Measurements from ENCODE around the gene PARD3B. TPM values are rescaled to one million over a fixed set of nuclear protein-coding genes. Genes with fewer than 3 reads are reported as not detected.

PARD3B gene
- total RNA-seq, 1 donor from 2014 or later = 29.7 TPM

DNA sequence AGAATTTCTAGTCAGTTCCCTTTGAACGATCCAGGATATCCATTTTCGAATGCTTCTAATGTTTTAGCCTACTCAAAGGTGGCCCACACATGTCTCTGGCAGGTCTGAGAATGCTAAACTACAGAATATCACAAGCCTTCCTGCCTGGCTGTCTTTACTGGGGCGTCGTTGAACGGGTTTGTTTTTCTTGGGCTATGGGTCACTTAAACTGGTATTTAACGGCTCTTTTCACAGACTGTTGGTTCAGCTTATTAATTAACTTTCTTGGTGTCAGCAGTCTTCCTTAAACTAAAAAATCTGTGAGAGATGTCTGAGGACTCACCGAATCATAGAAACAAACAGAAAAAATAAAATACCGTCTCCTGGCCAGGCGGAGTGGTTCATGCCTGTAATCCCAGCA lies 573.9 kb downstream of the PARD3B start:
- Mint-ChIP-seq H3K4me1 (ENCODE audit: low read depth) (peaks cover 3% of the 10 kb centered on the region), H3K27ac (no peak overlapping the region), H3K9me3 (ENCODE audit: low read depth) (no peaks in the 10 kb centered on the region), H3K27me3 (no peaks in the 10 kb centered on the region), H3K4me3 (ENCODE audit: low read depth) (no peak overlapping the region), H3K36me3 (ENCODE audit: insufficient read depth) (peaks cover 9% of the 10 kb centered on the region)
- TF ChIP-seq, protein P1, sequence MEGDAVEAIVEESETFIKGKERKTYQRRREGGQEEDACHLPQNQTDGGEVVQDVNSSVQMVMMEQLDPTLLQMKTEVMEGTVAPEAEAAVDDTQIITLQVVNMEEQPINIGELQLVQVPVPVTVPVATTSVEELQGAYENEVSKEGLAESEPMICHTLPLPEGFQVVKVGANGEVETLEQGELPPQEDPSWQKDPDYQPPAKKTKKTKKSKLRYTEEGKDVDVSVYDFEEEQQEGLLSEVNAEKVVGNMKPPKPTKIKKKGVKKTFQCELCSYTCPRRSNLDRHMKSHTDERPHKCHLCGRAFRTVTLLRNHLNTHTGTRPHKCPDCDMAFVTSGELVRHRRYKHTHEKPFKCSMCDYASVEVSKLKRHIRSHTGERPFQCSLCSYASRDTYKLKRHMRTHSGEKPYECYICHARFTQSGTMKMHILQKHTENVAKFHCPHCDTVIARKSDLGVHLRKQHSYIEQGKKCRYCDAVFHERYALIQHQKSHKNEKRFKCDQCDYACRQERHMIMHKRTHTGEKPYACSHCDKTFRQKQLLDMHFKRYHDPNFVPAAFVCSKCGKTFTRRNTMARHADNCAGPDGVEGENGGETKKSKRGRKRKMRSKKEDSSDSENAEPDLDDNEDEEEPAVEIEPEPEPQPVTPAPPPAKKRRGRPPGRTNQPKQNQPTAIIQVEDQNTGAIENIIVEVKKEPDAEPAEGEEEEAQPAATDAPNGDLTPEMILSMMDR (IDR thresholded peaks at IDR 0.05; ENCODE audit: unreplicated experiment) = no peak
- no peak for DNase-seq (ENCODE audit: low spot score, unreplicated experiment)

DNA sequence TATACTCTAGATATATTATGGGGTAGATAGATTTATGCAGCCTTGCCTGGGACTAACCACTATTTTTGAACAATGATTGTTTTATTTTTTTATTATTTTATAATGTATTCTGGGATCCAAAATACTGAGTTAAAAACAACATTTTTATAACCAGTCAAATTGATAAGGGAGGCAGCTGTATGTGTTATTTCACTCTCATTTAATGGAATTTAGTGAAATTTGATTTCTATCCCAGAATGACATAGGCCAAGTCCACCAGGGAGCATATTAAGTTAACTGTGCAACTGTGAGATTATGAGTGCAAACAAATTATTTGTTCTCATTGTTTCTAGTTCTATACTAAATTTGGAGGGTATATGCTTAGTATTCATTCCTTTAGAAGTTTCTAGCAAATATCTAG lies 583.5 kb downstream of the PARD3B start:
- no peak overlapping the region for H3K27ac Mint-ChIP-seq
- TF ChIP-seq, protein P1 (IDR thresholded peaks at IDR 0.05; ENCODE audit: unreplicated experiment) = no peak
- DNase-seq (ENCODE audit: low spot score, unreplicated experiment) = no peak
- no peak overlapping the region for H3K4me3 Mint-ChIP-seq (ENCODE audit: low read depth)
- H3K36me3 Mint-ChIP-seq (ENCODE audit: insufficient read depth) = peaks cover 12% of the 10 kb centered on the region
- H3K4me1 Mint-ChIP-seq (ENCODE audit: low read depth) = no peaks in the 10 kb centered on the region
- H3K9me3 Mint-ChIP-seq (ENCODE audit: low read depth) = peaks cover 3% of the 10 kb centered on the region
- no peaks in the 10 kb centered on the region for H3K27me3 Mint-ChIP-seq

DNA sequence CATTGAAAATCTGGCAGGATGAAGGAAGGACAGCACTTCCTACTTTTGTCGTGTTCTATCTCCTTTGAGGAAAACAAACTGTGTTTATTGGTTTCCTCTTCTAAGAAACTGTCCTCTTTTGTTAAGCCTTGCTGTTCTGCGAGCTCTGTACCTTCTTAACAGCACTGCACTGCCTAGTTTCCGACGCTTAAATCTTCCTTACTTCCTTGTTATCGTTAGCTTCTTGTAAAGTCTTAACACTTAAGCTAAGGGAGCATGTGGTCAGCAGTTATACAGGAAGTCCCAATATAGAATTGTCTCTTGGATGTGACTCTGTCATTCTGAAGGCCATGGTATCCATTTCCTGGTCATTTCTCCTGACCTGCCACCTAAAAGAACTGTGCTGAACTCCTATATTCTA lies 584.3 kb downstream of the PARD3B start:
- Mint-ChIP-seq H3K27me3 (no peaks in the 10 kb centered on the region), H3K4me1 (ENCODE audit: low read depth) (no peaks in the 10 kb centered on the region), H3K36me3 (ENCODE audit: insufficient read depth) (peaks cover 11% of the 10 kb centered on the region), H3K27ac (no peak overlapping the region), H3K9me3 (ENCODE audit: low read depth) (peaks cover 3% of the 10 kb centered on the region), H3K4me3 (ENCODE audit: low read depth) (no peak overlapping the region)
- DNase-seq (ENCODE audit: low spot score, unreplicated experiment) = no peak
- TF ChIP-seq, protein P1 (IDR thresholded peaks at IDR 0.05; ENCODE audit: unreplicated experiment) = no peak

DNA sequence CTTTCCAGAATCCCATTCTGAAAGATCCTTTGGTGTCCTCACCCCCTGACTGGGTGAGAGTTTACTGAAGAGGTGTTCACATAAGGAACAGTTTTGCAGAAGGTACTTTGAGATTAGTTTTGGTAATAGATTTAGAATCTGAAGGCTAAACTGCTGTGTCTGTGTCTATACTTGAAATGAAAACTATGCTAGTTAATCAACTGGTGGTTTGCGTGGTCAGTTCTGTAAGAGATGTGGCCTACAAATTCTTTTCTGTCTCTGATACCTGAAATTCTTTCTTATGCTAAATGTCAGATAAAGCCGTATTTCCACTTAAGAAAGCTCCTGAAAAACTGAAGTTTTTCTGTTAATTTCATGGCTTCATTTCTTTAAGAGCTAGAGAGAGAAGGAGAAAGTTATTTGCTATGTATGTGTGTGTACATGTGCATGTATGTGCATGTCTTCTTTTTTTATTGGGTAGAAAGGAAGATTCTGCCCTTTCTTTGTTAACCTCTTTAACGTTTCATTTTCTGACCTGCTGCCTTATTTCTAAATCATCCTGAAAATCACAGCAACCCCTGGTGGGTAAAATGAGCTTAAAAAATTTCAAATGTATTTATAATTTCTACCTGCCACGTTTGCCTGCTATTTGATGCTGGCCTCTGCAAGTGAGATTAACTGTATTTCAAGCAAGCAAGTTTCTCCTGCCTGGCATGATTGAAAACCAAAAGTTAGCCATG lies 585.0 kb downstream of the PARD3B start:
- TF ChIP-seq, protein P1 (IDR thresholded peaks at IDR 0.05; ENCODE audit: unreplicated experiment) = no peak
- H3K4me1 Mint-ChIP-seq (ENCODE audit: low read depth) = no peaks in the 10 kb centered on the region
- H3K4me3 Mint-ChIP-seq (ENCODE audit: low read depth) = no peak overlapping the region
- H3K27me3 Mint-ChIP-seq = no peaks in the 10 kb centered on the region
- DNase-seq (ENCODE audit: low spot score, unreplicated experiment) = no peak
- H3K9me3 Mint-ChIP-seq (ENCODE audit: low read depth) = peaks cover 3% of the 10 kb centered on the region
- H3K27ac Mint-ChIP-seq = no peak overlapping the region
- H3K36me3 Mint-ChIP-seq (ENCODE audit: insufficient read depth) = peaks cover 11% of the 10 kb centered on the region

DNA sequence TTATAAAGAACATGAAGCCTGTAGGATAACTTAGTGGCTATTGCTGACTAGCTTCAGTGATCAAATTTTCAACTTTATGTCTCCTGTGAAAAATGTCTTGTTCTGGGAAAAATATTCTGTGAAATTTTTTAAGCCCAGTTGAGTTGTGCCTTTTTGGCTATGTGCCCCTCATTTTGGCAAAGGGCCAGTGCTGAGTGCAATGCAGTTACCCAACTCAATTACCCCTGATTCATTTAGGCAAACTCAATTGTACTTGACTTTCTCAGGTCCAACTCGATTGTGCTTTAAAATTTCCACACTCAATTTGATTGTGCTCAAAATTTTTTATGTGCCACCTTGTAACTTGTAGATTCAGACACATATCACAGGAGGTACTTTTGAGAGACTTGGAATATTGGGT lies 588.3 kb downstream of the PARD3B start:
- no peak for DNase-seq (ENCODE audit: low spot score, unreplicated experiment)
- Mint-ChIP-seq H3K4me1 (ENCODE audit: low read depth) (no peaks in the 10 kb centered on the region), H3K4me3 (ENCODE audit: low read depth) (no peak overlapping the region), H3K27me3 (no peaks in the 10 kb centered on the region), H3K36me3 (ENCODE audit: insufficient read depth) (peaks cover 10% of the 10 kb centered on the region), H3K9me3 (ENCODE audit: low read depth) (peaks cover 3% of the 10 kb centered on the region), H3K27ac (no peak overlapping the region)
- TF ChIP-seq, protein P1 (IDR thresholded peaks at IDR 0.05; ENCODE audit: unreplicated experiment) = no peak

Data from progenitor cell of endocrine pancreas (in vitro differentiated cells).